ENCODE data around the gene PPM1B. TPM values are rescaled to one million over a fixed set of nuclear protein-coding genes. Genes with fewer than 3 reads are reported as not detected.

Gene PPM1B
- total and polyA plus RNA-seq, 2 of the 8 experiments (the other 6 are each of a cell fraction or from before 2014, with no cell fraction given) = 43.6 to 126 TPM

DNA sequence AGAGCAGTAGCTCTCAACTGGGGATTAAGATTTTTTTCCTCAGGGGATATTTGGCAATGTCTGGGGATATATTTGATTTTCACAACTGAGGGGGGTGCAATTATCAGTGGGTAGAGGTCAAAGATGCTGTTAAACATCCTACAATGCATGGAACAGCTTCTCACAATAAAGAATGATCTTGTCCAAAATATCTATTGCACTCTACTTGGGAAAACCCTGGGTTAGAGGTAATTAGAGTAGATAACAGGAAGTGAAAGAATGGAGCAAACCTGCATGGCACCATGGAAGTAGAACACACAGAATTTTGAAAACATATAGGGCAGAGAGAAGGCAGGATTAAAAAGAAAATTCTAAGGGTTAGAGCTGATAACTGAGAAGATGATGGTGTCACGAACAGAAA lies 26.4 kb upstream of the PPM1B start:
- H4K8ac ChIP-seq (ENCODE audit: extremely low read depth, insufficient read depth, low read length) = no peak overlapping the region
- H3K4me2 ChIP-seq (ENCODE audit: insufficient read depth in 1 of 2, low read depth in 2 of 2, low read length in 2 of 2) = no peak overlapping the region
- no peak overlapping the region for H3K4ac ChIP-seq (replicated peaks; ENCODE audit: insufficient read length, low read depth, low read length)
- no peak overlapping the region for H3K9ac ChIP-seq (replicated peaks in 1 of 4; ENCODE audit: extremely low read depth in 1 of 4, low read depth in 3 of 4, low read length in 3 of 4)
- H2BK15ac ChIP-seq (ENCODE audit: low read length) = no peak overlapping the region
- H2AK5ac ChIP-seq (ENCODE audit: low read depth, low read length) = no peak overlapping the region
- no peak overlapping the region for H2AFZ ChIP-seq (ENCODE audit: low read length)
- H4K5ac ChIP-seq (ENCODE audit: insufficient read length, low read depth, low read length) = no peak overlapping the region
- H3K4me3 ChIP-seq (ENCODE audit: extremely low read depth in 1 of 4, insufficient read depth in 2 of 4, low read depth in 3 of 4, low read length in 4 of 4) = no peak overlapping the region
- no peaks in the 10 kb centered on the region for H3K23me2 ChIP-seq (ENCODE audit: low read depth, low read length)
- peaks cover 3 to 11% (median 8%) of the 10 kb centered on the region in 4 experiments; a peak in 6 of 7 replicates for H3K4me1 ChIP-seq (replicated peaks in 1 of 4; ENCODE audit: control insufficient read depth in 3 of 4, insufficient read depth in 4 of 4, low read length in 3 of 4)
- CTCF ChIA-PET (ENCODE audit: partially characterized antibody) = interaction anchor here (0.6 to 1.3 kb wide), 6 partner anchors 13 to 814 kb away, joined by 3 to 5 read pairs (median 3); no protein-coding TSS in a partner anchor
- H3K23ac ChIP-seq (ENCODE audit: insufficient read length) = no peak overlapping the region
- H3K9me3 ChIP-seq (ENCODE audit: insufficient read depth in 2 of 2, low read depth in 1 of 2, low read length in 1 of 2) = no peaks in the 10 kb centered on the region
- no peak overlapping the region for H3K56ac ChIP-seq (replicated peaks; ENCODE audit: insufficient read length, low read depth, low read length)
- H3K14ac ChIP-seq (ENCODE audit: insufficient read length) = no peak overlapping the region
- POLR2A ChIA-PET (ENCODE audit: partially characterized antibody) = interaction anchor here (1.7 kb wide), 1 partner anchor 15 kb away, joined by 3 read pairs; no protein-coding TSS in a partner anchor
- no peaks in the 10 kb centered on the region for H3K79me2 ChIP-seq (ENCODE audit: control insufficient read depth in 1 of 2, insufficient read depth in 2 of 2, low read length in 2 of 2)
- no peaks in the 10 kb centered on the region for H3K79me1 ChIP-seq (ENCODE audit: low read depth, low read length)
- no peaks in the 10 kb centered on the region for H3K27me3 ChIP-seq (replicated peaks in 1 of 4; ENCODE audit: control insufficient read depth in 3 of 4, extremely low read depth in 1 of 4, insufficient read depth in 3 of 4, low read length in 3 of 4)
- WGBS, 2 experiments (ENCODE audit: extremely low coverage in 1 of 2, insufficient coverage in 1 of 2, insufficient read length in 1 of 2, insufficient replicate concordance in 2 of 2, low coverage in 1 of 2, low lambda C conversion rate in 2 of 2, missing lambda C conversion rate in 1 of 2) = 82% methylated on average over 1 of the region's 1 CpG; no CpG with 5 or more reads in 1 of the 2 experiments
- no peak overlapping the region for H4K91ac ChIP-seq (replicated peaks; ENCODE audit: insufficient read length, low read length)
- H3K27ac ChIP-seq (ENCODE audit: low read depth, low read length) = no peak overlapping the region
- H2BK12ac ChIP-seq (ENCODE audit: low read depth, low read length) = 0 out of 2 replicates have a peak overlapping the region, but pooled peaks have one; percentile 41
- 0 out of 2 replicates have a peak overlapping the region, but pooled peaks have one; percentile 91 for H2BK20ac ChIP-seq (ENCODE audit: low read length)
- no peak overlapping the region for H2BK120ac ChIP-seq (replicated peaks; ENCODE audit: low read depth, low read length)
- FAIRE-seq (no peak), DNase-seq (ENCODE audit: low read depth in 1 of 2, low spot score in 2 of 2) (no peak)
- H3K18ac ChIP-seq (ENCODE audit: extremely low read depth, low read length) = no peak overlapping the region; the same call in 1 of the 2 replicates
- H3K36me3 ChIP-seq (ENCODE audit: control insufficient read depth in 2 of 4, insufficient read depth in 4 of 4, low read length in 3 of 4) = no peaks in the 10 kb centered on the region
- H4K20me1 ChIP-seq (replicated peaks in 1 of 2; ENCODE audit: control insufficient read depth in 1 of 2, insufficient read depth in 2 of 2, low read length in 2 of 2) = no peaks in the 10 kb centered on the region
- no peak overlapping the region for H2BK5ac ChIP-seq (ENCODE audit: low read depth, low read length)
- TF ChIP-seq RFX5 (IDR thresholded peaks at IDR 0.05; ENCODE audit: borderline replicate concordance, low read depth, low read length) (no peak), KDM4A (IDR thresholded peaks at IDR 0.05; ENCODE audit: low read depth, low read length, severe bottlenecking) (no peak), SIX5 (IDR thresholded peaks at IDR 0.05; ENCODE audit: low read depth, low read length) (no peak), BRCA1 (IDR thresholded peaks at IDR 0.05; ENCODE audit: low read depth, low read length) (no peak), RXRA (IDR thresholded peaks at IDR 0.05; ENCODE audit: insufficient read depth, low read depth, low read length) (no peak), SAP30 (IDR thresholded peaks at IDR 0.05; ENCODE audit: insufficient read depth, insufficient replicate concordance, low read length) (no peak), TAF7 (optimal IDR thresholded peaks at IDR 0.05; ENCODE audit: borderline replicate concordance, low read depth, low read length) (no peak), ZNF274 (IDR thresholded peaks at IDR 0.05; ENCODE audit: borderline replicate concordance, extremely low read depth, low read length) (no peak)
- TF ChIP-seq, protein P1, sequence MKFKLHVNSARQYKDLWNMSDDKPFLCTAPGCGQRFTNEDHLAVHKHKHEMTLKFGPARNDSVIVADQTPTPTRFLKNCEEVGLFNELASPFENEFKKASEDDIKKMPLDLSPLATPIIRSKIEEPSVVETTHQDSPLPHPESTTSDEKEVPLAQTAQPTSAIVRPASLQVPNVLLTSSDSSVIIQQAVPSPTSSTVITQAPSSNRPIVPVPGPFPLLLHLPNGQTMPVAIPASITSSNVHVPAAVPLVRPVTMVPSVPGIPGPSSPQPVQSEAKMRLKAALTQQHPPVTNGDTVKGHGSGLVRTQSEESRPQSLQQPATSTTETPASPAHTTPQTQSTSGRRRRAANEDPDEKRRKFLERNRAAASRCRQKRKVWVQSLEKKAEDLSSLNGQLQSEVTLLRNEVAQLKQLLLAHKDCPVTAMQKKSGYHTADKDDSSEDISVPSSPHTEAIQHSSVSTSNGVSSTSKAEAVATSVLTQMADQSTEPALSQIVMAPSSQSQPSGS (IDR thresholded peaks at IDR 0.05; ENCODE audit: low read length) = no peak
